SK-N-SH treated with all-trans-retinoic acid at 6 μM for 48 hours (cell line): ENCODE results near the gene FRMD4A.

ENCODE experiments used
- ATAC-seq: fragments of 200-7000 bp; cut with Tn5 transposase; 3 replicates; pipeline ENCODE4 v1.9.1; 2020; ENCODE audit warnings: mild to moderate bottlenecking, moderate library complexity
- ARNTL ChIP-seq: fragments of 450-650 bp; formaldehyde crosslinking; IDR thresholded peaks from 2 replicates; pipeline ENCODE4 v1.5.0; 2020; ENCODE audit warnings: low read depth, mild to moderate bottlenecking, moderate library complexity, borderline replicate concordance
- CREB5 ChIP-seq: fragments of 250-450 bp; sonication (Bioruptor Pico); IDR thresholded peaks from 2 replicates; pipeline ENCODE4 v1.5.1; 2020; ENCODE audit warnings: low read depth, mild to moderate bottlenecking, moderate library complexity
- CSDC2 ChIP-seq: fragments of 250-450 bp; sonication (Bioruptor Pico); IDR thresholded peaks from 2 replicates; pipeline ENCODE4 v1.5.0; 2020; ENCODE audit warnings: mild to moderate bottlenecking, moderate library complexity
- ESRRG ChIP-seq: fragments of 250-450 bp; sonication (Bioruptor Pico); IDR thresholded peaks from 2 replicates; pipeline ENCODE4 v1.6.1; 2021; ENCODE audit warnings: mild to moderate bottlenecking
- GLIS3 ChIP-seq: fragments of 250-450 bp; sonication (Bioruptor Pico); IDR thresholded peaks from 2 replicates; pipeline ENCODE4 v1.5.0; 2020; ENCODE audit warnings: mild to moderate bottlenecking, moderate library complexity
- OSR1 ChIP-seq: fragments of 250-450 bp; sonication (Bioruptor Pico); IDR thresholded peaks from 2 replicates; pipeline ENCODE4 v1.8.0; 2022; ENCODE audit warnings: moderate library complexity, mild to moderate bottlenecking, inconsistent platforms
- PATZ1 ChIP-seq: fragments of 250-450 bp; sonication (Bioruptor Pico); IDR thresholded peaks from 2 replicates; pipeline ENCODE4 v1.8.0; 2020; ENCODE audit warnings: mild to moderate bottlenecking, moderate library complexity, borderline replicate concordance
- POU6F1 ChIP-seq: fragments of 250-450 bp; sonication (Bioruptor Pico); IDR thresholded peaks from 2 replicates; pipeline ENCODE4 v1.8.0; 2021; ENCODE audit warnings: low read depth, mild to moderate bottlenecking, moderate library complexity, borderline replicate concordance
- PPARA ChIP-seq: fragments of 250-450 bp; sonication (Bioruptor Pico); IDR thresholded peaks from 2 replicates; pipeline ENCODE4 v1.5.0; 2020; ENCODE audit warnings: mild to moderate bottlenecking, borderline replicate concordance
- RARB ChIP-seq: fragments of 250-450 bp; sonication (Bioruptor Pico); IDR thresholded peaks from 2 replicates; pipeline ENCODE4 v1.8.0; 2021; ENCODE audit warnings: mild to moderate bottlenecking, moderate library complexity
- SNAI2 ChIP-seq: fragments of 250-450 bp; sonication (Bioruptor Pico); IDR thresholded peaks from 2 replicates; pipeline ENCODE4 v1.5.0; 2020; ENCODE audit warnings: mild to moderate bottlenecking, moderate library complexity
- TCF4 ChIP-seq: fragments of 250-450 bp; sonication (Bioruptor Pico); IDR thresholded peaks from 2 replicates; pipeline ENCODE4 v1.8.0; 2021; ENCODE audit warnings: mild to moderate bottlenecking, moderate library complexity, borderline replicate concordance
- ZC3H10 ChIP-seq: fragments of 250-450 bp; sonication (Bioruptor Pico); IDR thresholded peaks from 2 replicates; pipeline ENCODE4 v1.5.1; 2021; ENCODE audit warnings: mild to moderate bottlenecking, moderate library complexity
- ZFP3 ChIP-seq: fragments of 250-450 bp; sonication (Bioruptor Pico); IDR thresholded peaks from 2 replicates; pipeline ENCODE4 v1.5.0; 2020; ENCODE audit warnings: mild to moderate bottlenecking, moderate library complexity
- ZFP30 ChIP-seq: fragments of 450-650 bp; formaldehyde crosslinking; IDR thresholded peaks from 2 replicates; pipeline ENCODE4 v1.5.0; 2022; ENCODE audit warnings: mild to moderate bottlenecking, moderate library complexity
- ZNF565 ChIP-seq: fragments of 450-650 bp; formaldehyde crosslinking; conservative IDR thresholded peaks from 2 replicates; pipeline ENCODE4 v1.5.0; 2020; ENCODE audit warnings: low read depth, mild to moderate bottlenecking, moderate library complexity
- ZNF70 ChIP-seq: fragments of 450-650 bp; formaldehyde crosslinking; IDR thresholded peaks from 2 replicates; pipeline ENCODE4 v1.5.0; 2020; ENCODE audit warnings: mild to moderate bottlenecking, moderate library complexity
- ZNF8 ChIP-seq: fragments of 450-650 bp; formaldehyde crosslinking; IDR thresholded peaks from 2 replicates; pipeline ENCODE4 v1.5.0; 2020; ENCODE audit warnings: mild to moderate bottlenecking, moderate library complexity
- TF ChIP-seq, protein P1 (sequence below): fragments of 250-450 bp; sonication (Bioruptor Pico); IDR thresholded peaks from 2 replicates; pipeline ENCODE4 v1.5.0; 2020; ENCODE audit warnings: mild to moderate bottlenecking, moderate library complexity
- TF ChIP-seq, protein P2 (sequence below): fragments of 250-450 bp; sonication (Bioruptor Pico); IDR thresholded peaks from 2 replicates; pipeline ENCODE4 v1.5.1; 2021; ENCODE audit warnings: mild to moderate bottlenecking, moderate library complexity

Gene FRMD4A

DNA sequence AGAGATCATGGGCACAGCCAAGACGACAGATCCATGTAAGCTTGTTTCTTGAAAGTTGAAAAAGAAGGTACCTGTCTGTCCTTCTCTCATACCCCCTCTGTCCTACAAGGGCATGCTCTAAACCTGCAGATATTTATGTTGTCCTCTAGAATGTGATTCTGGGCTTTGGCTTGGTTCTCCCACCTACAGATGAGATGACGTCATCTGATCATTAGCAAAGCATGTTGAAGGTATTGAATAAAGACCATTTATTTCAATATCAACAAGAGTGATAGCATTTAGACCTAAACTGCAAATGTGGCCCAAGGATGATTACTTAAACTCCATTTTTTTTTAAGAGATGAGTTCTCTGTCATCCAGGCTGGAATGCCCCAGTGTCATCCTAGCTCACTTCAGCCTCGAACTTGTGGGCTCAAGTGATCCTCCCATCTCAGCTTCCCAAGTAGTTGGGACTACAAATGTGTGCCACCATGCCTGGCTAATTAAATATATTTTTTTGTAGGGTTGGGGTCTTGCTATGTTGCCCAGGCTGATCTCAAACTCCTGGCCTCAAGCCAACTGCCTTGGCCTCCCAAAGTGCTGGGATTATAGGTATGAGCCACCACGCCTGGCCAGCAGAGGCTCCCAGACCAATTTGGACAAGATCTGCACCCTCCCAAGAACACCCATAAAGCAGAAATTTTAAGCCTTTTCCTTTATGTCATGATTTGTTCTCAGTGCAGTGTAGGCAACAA is 559.8 kb downstream of the FRMD4A start:
- ATAC-seq: no peak
- no peak for TF ChIP-seq POU6F1
- no peak for TF ChIP-seq ZNF8
- no peak for TF ChIP-seq ZNF70 (CRISPR knock-in tag)
- TF ChIP-seq CREB5: no peak
- no peak for TF ChIP-seq PATZ1 (CRISPR knock-in tag)
- no peak for TF ChIP-seq ARNTL
- no peak for TF ChIP-seq ZNF565 (CRISPR knock-in tag)
- TF ChIP-seq SNAI2: no peak
- TF ChIP-seq ZC3H10 (CRISPR knock-in tag): no peak
- TF ChIP-seq, protein P1, sequence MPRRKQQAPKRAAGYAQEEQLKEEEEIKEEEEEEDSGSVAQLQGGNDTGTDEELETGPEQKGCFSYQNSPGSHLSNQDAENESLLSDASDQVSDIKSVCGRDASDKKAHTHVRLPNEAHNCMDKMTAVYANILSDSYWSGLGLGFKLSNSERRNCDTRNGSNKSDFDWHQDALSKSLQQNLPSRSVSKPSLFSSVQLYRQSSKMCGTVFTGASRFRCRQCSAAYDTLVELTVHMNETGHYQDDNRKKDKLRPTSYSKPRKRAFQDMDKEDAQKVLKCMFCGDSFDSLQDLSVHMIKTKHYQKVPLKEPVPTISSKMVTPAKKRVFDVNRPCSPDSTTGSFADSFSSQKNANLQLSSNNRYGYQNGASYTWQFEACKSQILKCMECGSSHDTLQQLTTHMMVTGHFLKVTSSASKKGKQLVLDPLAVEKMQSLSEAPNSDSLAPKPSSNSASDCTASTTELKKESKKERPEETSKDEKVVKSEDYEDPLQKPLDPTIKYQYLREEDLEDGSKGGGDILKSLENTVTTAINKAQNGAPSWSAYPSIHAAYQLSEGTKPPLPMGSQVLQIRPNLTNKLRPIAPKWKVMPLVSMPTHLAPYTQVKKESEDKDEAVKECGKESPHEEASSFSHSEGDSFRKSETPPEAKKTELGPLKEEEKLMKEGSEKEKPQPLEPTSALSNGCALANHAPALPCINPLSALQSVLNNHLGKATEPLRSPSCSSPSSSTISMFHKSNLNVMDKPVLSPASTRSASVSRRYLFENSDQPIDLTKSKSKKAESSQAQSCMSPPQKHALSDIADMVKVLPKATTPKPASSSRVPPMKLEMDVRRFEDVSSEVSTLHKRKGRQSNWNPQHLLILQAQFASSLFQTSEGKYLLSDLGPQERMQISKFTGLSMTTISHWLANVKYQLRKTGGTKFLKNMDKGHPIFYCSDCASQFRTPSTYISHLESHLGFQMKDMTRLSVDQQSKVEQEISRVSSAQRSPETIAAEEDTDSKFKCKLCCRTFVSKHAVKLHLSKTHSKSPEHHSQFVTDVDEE: no peak
- no peak for TF ChIP-seq OSR1 (CRISPR knock-in tag)

DNA sequence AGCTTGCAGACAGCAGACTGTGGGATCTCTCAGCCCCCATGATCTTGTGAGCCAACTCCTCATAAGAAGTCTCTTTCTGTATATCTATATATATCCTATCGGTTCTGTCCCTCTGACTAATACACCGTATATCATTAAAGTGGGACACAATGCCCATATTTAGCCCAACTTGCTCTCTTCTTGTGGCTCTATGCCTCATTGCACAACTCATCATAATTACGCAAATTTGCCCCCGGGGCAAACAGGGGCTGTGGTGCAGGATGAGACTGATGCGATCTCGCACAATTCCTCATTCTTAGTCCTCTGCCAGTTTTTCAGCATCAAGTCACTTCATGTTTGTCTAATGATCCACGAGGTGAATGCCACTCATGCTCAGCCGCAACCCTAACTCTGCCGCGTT is 560.8 kb downstream of the FRMD4A start:
- TF ChIP-seq GLIS3 (CRISPR knock-in tag) (no peak), ESRRG (CRISPR knock-in tag) (no peak), SNAI2 (no peak), PPARA (CRISPR knock-in tag) (no peak), ZNF565 (CRISPR knock-in tag) (no peak), CSDC2 (no peak), PATZ1 (CRISPR knock-in tag) (no peak), CREB5 (no peak), TCF4 (no peak), ZFP30 (no peak), POU6F1 (no peak), ZNF70 (CRISPR knock-in tag) (no peak), RARB (no peak), ZFP3 (CRISPR knock-in tag) (no peak)
- TF ChIP-seq, protein P2, sequence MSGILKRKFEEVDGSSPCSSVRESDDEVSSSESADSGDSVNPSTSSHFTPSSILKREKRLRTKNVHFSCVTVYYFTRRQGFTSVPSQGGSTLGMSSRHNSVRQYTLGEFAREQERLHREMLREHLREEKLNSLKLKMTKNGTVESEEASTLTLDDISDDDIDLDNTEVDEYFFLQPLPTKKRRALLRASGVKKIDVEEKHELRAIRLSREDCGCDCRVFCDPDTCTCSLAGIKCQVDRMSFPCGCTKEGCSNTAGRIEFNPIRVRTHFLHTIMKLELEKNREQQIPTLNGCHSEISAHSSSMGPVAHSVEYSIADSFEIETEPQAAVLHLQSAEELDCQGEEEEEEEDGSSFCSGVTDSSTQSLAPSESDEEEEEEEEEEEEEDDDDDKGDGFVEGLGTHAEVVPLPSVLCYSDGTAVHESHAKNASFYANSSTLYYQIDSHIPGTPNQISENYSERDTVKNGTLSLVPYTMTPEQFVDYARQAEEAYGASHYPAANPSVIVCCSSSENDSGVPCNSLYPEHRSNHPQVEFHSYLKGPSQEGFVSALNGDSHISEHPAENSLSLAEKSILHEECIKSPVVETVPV (CRISPR knock-in tag): no peak
- no peak for ATAC-seq
